ENCODE results near the gene IL18.

GRCh38 chr11:112186304-112186703, 22.4 kb upstream of the IL18 start:
- TF ChIP-seq CTCF (IDR thresholded peaks at IDR 0.05), result no peak
- TF ChIP-seq POLR2A (IDR thresholded peaks at IDR 0.05), result no peak
- no peak for TF ChIP-seq EP300 (IDR thresholded peaks at IDR 0.05)
- no peak for TF ChIP-seq POLR2AphosphoS5 (IDR thresholded peaks at IDR 0.05)

Data from stomach (tissue), 4 donors.